WTC11 (cell line): Measurements from ENCODE around the gene SNTB2. TPM values are rescaled to one million over a fixed set of nuclear protein-coding genes. Genes with fewer than 3 reads are reported as not detected.

Experiments
- ATAC-seq: fragments of 200-7000 bp; cut with Tn5 transposase; 2 replicates; pipeline ENCODE4 v1.10.0; 2021; ENCODE audit warnings: mild to moderate bottlenecking, moderate library complexity
- CTCF ChIA-PET: fragments of 300-600 bp; sonication (Branson Sonifier 250); formaldehyde crosslinking; loops from one replicate; lab custom pipeline; 2021; ENCODE audit warnings: antibody characterized with exemption; lab: Charles Lee
- POLR2A ChIA-PET: fragments of 350-600 bp; sonication (Branson Sonifier 250); formaldehyde crosslinking; loops from one replicate; lab custom pipeline; 2021; ENCODE audit warnings: antibody characterized with exemption; lab: Charles Lee
- DNase-seq: peaks from one replicate; pipeline ENCODE4 v3.0.0; 2021; ENCODE audit warnings: low spot score
- H3K27ac Mint-ChIP-seq: 2 replicates; pipeline ENCODE4 v1.8.0; 2021; ENCODE audit warnings: mixed read lengths
- H3K27me3 Mint-ChIP-seq: 2 replicates; pipeline ENCODE4 v1.8.0; 2021; ENCODE audit warnings: low read depth, mild to moderate bottlenecking, moderate library complexity, mixed read lengths
- H3K36me3 Mint-ChIP-seq: 2 replicates; pipeline ENCODE4 v1.8.0; 2021; ENCODE audit warnings: mixed read lengths
- H3K4me1 Mint-ChIP-seq: 2 replicates; pipeline ENCODE4 v1.8.0; 2022; ENCODE audit warnings: mixed read lengths
- H3K4me3 Mint-ChIP-seq: 2 replicates; pipeline ENCODE4 v1.8.0; 2021; ENCODE audit warnings: mild to moderate bottlenecking, moderate library complexity, mixed read lengths
- H3K9me3 Mint-ChIP-seq: 2 replicates; pipeline ENCODE4 v1.8.0; 2021; ENCODE audit warnings: mixed read lengths
- ATF1 ChIP-seq: sonication (generic); formaldehyde crosslinking; IDR thresholded peaks from 2 replicates; pipeline ENCODE4 v1.8.1; 2023; ENCODE audit warnings: mild to moderate bottlenecking, moderate library complexity, missing genetic modification reagents
- ETV6 ChIP-seq: sonication (generic); formaldehyde crosslinking; IDR thresholded peaks from 2 replicates; pipeline ENCODE4 v1.8.1; 2022; ENCODE audit warnings: mild to moderate bottlenecking, missing genetic modification reagents
- IRF2 ChIP-seq: sonication (generic); formaldehyde crosslinking; IDR thresholded peaks from 2 replicates; pipeline ENCODE4 v1.8.0; 2022; ENCODE audit warnings: low read depth, missing genetic modification reagents, borderline replicate concordance
- KAT7 ChIP-seq: sonication (generic); formaldehyde crosslinking; IDR thresholded peaks from 2 replicates; pipeline ENCODE4 v1.8.1; 2023; ENCODE audit warnings: missing genetic modification reagents, mild to moderate bottlenecking, borderline replicate concordance
- PRRX2 ChIP-seq: fragments of 250-450 bp; sonication (Bioruptor Pico); IDR thresholded peaks from 2 replicates; pipeline ENCODE4 v1.8.0; 2021; ENCODE audit warnings: mild to moderate bottlenecking
- ZNF263 ChIP-seq: sonication (generic); formaldehyde crosslinking; IDR thresholded peaks from 2 replicates; pipeline ENCODE4 v1.8.1; 2022; ENCODE audit warnings: low read depth, mild to moderate bottlenecking, moderate library complexity, missing genetic modification reagents
- total RNA-seq: library from RNA; stranded (reverse); gene quantifications from 3 replicates; pipeline ENCODE4 v1.2.3, GENCODE V29; 2021
- TF ChIP-seq, protein P1 (sequence below): sonication (generic); formaldehyde crosslinking; IDR thresholded peaks from 2 replicates; pipeline ENCODE4 v1.8.0; 2023; ENCODE audit warnings: mild to moderate bottlenecking, missing genetic modification reagents
- TF ChIP-seq, protein P2 (sequence below): sonication (generic); formaldehyde crosslinking; IDR thresholded peaks from 2 replicates; pipeline ENCODE4 v1.8.1; 2023; ENCODE audit warnings: mild to moderate bottlenecking, missing genetic modification reagents
- TF ChIP-seq, protein P3 (sequence below): fragments of 250-450 bp; sonication (Bioruptor Pico); IDR thresholded peaks from 2 replicates; pipeline ENCODE4 v1.9.0; 2021; ENCODE audit warnings: mild to moderate bottlenecking
- TF ChIP-seq, protein P4 (sequence below): sonication (generic); formaldehyde crosslinking; IDR thresholded peaks from 2 replicates; pipeline ENCODE4 v1.8.1; 2022; ENCODE audit warnings: low read depth, mild to moderate bottlenecking, moderate library complexity, missing genetic modification reagents, borderline replicate concordance
- TF ChIP-seq, protein P5 (sequence below): fragments of 250-450 bp; sonication (Bioruptor Pico); IDR thresholded peaks from 2 replicates; pipeline ENCODE4 v2.1.2; 2022; ENCODE audit warnings: mild to moderate bottlenecking, moderate library complexity
- TF ChIP-seq, protein P6 (sequence below): sonication (generic); formaldehyde crosslinking; IDR thresholded peaks from 2 replicates; pipeline ENCODE4 v1.8.1; 2023; ENCODE audit warnings: mild to moderate bottlenecking, missing genetic modification reagents, moderate library complexity

The SNTB2 gene
- total RNA-seq, 1 experiment from 2014 or later: 23.7 TPM

DNA sequence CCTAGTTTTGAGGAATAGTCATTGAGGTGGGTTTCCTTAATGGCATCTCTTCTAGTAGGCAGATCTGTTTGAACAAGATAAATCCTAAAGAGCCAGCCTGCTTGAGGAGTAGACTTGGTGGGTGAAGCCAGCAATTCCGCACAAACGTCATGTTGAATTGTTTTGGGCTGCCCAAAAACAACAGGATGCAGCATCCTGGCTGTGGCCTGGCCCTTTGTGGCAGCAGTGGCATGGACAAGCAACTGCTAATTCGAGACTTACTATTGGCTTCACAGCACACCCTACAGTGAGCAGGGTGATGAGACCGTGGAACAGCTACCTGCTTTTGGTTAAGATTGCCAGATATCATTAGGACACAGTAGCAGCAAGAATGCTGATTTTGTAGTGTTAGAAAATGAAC, 114.9 kb downstream of the SNTB2 start (continued):
- TF ChIP-seq, protein P1, sequence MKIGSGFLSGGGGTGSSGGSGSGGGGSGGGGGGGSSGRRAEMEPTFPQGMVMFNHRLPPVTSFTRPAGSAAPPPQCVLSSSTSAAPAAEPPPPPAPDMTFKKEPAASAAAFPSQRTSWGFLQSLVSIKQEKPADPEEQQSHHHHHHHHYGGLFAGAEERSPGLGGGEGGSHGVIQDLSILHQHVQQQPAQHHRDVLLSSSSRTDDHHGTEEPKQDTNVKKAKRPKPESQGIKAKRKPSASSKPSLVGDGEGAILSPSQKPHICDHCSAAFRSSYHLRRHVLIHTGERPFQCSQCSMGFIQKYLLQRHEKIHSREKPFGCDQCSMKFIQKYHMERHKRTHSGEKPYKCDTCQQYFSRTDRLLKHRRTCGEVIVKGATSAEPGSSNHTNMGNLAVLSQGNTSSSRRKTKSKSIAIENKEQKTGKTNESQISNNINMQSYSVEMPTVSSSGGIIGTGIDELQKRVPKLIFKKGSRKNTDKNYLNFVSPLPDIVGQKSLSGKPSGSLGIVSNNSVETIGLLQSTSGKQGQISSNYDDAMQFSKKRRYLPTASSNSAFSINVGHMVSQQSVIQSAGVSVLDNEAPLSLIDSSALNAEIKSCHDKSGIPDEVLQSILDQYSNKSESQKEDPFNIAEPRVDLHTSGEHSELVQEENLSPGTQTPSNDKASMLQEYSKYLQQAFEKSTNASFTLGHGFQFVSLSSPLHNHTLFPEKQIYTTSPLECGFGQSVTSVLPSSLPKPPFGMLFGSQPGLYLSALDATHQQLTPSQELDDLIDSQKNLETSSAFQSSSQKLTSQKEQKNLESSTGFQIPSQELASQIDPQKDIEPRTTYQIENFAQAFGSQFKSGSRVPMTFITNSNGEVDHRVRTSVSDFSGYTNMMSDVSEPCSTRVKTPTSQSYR (CRISPR knock-in tag): no peak
- no peak for TF ChIP-seq ATF1
- no peak for TF ChIP-seq KAT7
- no peak for TF ChIP-seq ZNF263 (CRISPR knock-in tag)
- TF ChIP-seq, protein P2, sequence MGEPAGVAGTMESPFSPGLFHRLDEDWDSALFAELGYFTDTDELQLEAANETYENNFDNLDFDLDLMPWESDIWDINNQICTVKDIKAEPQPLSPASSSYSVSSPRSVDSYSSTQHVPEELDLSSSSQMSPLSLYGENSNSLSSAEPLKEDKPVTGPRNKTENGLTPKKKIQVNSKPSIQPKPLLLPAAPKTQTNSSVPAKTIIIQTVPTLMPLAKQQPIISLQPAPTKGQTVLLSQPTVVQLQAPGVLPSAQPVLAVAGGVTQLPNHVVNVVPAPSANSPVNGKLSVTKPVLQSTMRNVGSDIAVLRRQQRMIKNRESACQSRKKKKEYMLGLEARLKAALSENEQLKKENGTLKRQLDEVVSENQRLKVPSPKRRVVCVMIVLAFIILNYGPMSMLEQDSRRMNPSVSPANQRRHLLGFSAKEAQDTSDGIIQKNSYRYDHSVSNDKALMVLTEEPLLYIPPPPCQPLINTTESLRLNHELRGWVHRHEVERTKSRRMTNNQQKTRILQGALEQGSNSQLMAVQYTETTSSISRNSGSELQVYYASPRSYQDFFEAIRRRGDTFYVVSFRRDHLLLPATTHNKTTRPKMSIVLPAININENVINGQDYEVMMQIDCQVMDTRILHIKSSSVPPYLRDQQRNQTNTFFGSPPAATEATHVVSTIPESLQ (CRISPR knock-in tag): no peak
- TF ChIP-seq IRF2 (CRISPR knock-in tag): no peak

DNA sequence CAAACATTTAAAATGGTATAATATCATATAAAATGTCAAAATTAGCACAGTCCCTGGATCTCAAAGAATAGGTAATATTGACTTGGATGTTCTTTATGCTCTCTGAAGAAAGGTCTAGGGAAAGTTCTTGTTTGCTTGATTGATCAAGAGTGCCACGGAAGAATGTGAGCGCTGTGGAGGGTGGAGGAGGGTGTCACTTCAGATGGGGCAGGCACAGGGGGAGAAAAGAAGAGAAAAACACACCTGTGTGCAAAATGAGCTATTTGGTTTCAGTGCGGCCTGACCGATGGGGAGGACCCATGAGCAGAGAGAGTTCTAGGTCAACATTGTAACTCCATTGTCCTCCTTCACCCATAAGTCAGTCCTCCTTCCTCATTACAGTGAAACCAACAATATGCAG, 115.3 kb downstream of the SNTB2 start:
- no peaks in the 10 kb centered on the region for H3K9me3 Mint-ChIP-seq
- CTCF ChIA-PET: interaction anchor here (1.4 kb wide), 1 partner anchor 455 kb away, joined by 3 read pairs; no protein-coding TSS in a partner anchor
- no peaks in the 10 kb centered on the region for H3K4me1 Mint-ChIP-seq
- no peaks in the 10 kb centered on the region for H3K27me3 Mint-ChIP-seq
- POLR2A ChIA-PET: interaction anchor here (0.6 kb wide), 1 partner anchor 22 kb away, joined by 3 read pairs; no protein-coding TSS in a partner anchor
- peaks cover 14% of the 10 kb centered on the region for H3K36me3 Mint-ChIP-seq
- TF ChIP-seq, protein P3, sequence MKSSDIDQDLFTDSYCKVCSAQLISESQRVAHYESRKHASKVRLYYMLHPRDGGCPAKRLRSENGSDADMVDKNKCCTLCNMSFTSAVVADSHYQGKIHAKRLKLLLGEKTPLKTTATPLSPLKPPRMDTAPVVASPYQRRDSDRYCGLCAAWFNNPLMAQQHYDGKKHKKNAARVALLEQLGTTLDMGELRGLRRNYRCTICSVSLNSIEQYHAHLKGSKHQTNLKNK: no peak
- TF ChIP-seq PRRX2 (CRISPR knock-in tag): no peak
- TF ChIP-seq, protein P4, sequence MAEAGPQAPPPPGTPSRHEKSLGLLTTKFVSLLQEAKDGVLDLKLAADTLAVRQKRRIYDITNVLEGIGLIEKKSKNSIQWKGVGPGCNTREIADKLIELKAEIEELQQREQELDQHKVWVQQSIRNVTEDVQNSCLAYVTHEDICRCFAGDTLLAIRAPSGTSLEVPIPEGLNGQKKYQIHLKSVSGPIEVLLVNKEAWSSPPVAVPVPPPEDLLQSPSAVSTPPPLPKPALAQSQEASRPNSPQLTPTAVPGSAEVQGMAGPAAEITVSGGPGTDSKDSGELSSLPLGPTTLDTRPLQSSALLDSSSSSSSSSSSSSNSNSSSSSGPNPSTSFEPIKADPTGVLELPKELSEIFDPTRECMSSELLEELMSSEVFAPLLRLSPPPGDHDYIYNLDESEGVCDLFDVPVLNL (CRISPR knock-in tag): no peak
- TF ChIP-seq ETV6 (CRISPR knock-in tag): no peak
- TF ChIP-seq, protein P5, sequence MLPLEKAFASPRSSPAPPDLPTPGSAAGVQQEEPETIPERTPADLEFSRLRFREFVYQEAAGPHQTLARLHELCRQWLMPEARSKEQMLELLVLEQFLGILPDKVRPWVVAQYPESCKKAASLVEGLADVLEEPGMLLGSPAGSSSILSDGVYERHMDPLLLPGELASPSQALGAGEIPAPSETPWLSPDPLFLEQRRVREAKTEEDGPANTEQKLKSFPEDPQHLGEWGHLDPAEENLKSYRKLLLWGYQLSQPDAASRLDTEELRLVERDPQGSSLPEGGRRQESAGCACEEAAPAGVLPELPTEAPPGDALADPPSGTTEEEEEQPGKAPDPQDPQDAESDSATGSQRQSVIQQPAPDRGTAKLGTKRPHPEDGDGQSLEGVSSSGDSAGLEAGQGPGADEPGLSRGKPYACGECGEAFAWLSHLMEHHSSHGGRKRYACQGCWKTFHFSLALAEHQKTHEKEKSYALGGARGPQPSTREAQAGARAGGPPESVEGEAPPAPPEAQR (CRISPR knock-in tag): no peak
- H3K27ac Mint-ChIP-seq: no peak overlapping the region
- H3K4me3 Mint-ChIP-seq: no peak overlapping the region
- DNase-seq (no peak), ATAC-seq (no peak)

DNA sequence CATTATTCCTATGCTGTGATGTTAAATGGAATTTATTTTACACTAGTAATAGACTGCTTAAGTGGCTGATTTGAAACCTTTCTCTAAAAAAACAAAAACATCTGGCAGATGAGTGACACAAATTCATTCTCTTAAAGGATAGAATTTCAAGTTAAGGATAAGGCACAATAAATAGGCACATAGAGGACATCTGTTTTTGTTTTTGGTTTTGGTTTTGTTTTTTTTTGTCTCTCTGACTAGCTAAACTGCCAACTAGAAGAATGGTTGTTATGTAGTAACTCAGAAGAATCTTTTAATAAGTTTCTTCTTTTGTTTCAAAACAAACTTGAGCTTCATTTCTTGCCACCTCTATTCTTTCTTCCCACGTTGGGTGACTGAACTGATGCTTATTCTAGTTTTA, 119.1 kb downstream of the SNTB2 start:
- Mint-ChIP-seq H3K9me3 (no peaks in the 10 kb centered on the region), H3K36me3 (peaks cover 2% of the 10 kb centered on the region; the same call in 1 of the 2 replicates), H3K4me3 (no peak overlapping the region), H3K27me3 (no peaks in the 10 kb centered on the region), H3K4me1 (peaks cover 3% of the 10 kb centered on the region; the same call in 1 of the 2 replicates), H3K27ac (no peak overlapping the region; the same call in 1 of the 2 replicates)
- ChIA-PET CTCF (no interaction called here), POLR2A (no interaction called here)
- ATAC-seq: no peak
- DNase-seq: no peak
- TF ChIP-seq, protein P6, sequence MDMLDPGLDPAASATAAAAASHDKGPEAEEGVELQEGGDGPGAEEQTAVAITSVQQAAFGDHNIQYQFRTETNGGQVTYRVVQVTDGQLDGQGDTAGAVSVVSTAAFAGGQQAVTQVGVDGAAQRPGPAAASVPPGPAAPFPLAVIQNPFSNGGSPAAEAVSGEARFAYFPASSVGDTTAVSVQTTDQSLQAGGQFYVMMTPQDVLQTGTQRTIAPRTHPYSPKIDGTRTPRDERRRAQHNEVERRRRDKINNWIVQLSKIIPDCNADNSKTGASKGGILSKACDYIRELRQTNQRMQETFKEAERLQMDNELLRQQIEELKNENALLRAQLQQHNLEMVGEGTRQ: no peak
- TF ChIP-seq, protein P4 (CRISPR knock-in tag): no peak
